GM12878 (cell line): Measurements from ENCODE around the gene TPGS1. TPM values are rescaled to one million over a fixed set of nuclear protein-coding genes. Genes with fewer than 3 reads are reported as not detected.

Experiments
- ATAC-seq: fragments of 200-7000 bp; cut with Tn5 transposase; 3 replicates; pipeline ENCODE4 v1.9.1; 2020; ENCODE audit warnings: mild to moderate bottlenecking, moderate library complexity
- BruUV-seq: library from RNA; stranded (reverse); fragments of 400-500 nt; replicated peaks from 2 replicates; lab custom pipeline; 2021; lab: Mats Ljungman, UMichigan
- CTCF ChIA-PET: fragments of 300-600 bp; sonication (Branson Sonifier 250); formaldehyde crosslinking; extraction: SDS; loops from one replicate; lab custom pipeline; 2021; ENCODE audit warnings: inconsistent platforms; lab: Yijun Ruan, JAX
- POLR2A ChIA-PET: fragments of 350-600 bp; formaldehyde crosslinking; extraction: SDS; loops from one replicate; lab custom pipeline; 2021; ENCODE audit warnings: inconsistent platforms; lab: Charles Lee
- RAD21 ChIA-PET: fragments of 300-600 bp; sonication (Branson Sonifier 250); formaldehyde crosslinking; loops from one replicate; lab custom pipeline; 2023; ENCODE audit warnings: antibody characterized with exemption; ENCODE audit not compliant: unreplicated experiment; lab: Charles Lee
- SMC1A ChIA-PET: fragments of 300-600 bp; sonication (Branson Sonifier 250); formaldehyde crosslinking; loops from one replicate; lab custom pipeline; 2023; ENCODE audit not compliant: unreplicated experiment, uncharacterized antibody; lab: Charles Lee
- DNase-seq: peaks from one replicate; pipeline ENCODE4 v3.0.0-alpha.2; 2011; ENCODE audit warnings: low read depth, low spot score
- FAIRE-seq: peaks from 3 replicates; lab custom pipeline; 2011; peaks lifted over from hg19 to GRCh38; lab: Jason Lieb, UNC
- H2AFZ ChIP-seq: 2 replicates; pipeline ENCODE4 v1.6.0; 2011; ENCODE audit warnings: low read depth, low read length, control low read depth; ENCODE audit not compliant: control insufficient read depth
- H3K27ac ChIP-seq: 2 replicates; pipeline ENCODE4 v1.5.1; 2011; ENCODE audit warnings: control low read depth; ENCODE audit not compliant: control insufficient read depth, insufficient read depth
- H3K27me3 ChIP-seq, 2 experiments: replicated peaks in 1 of 2; 2 replicates each; pipeline versions ENCODE4 v1.6.0 to v1.6.1; 2011; ENCODE audit warnings: low read length in 1 of 2; ENCODE audit not compliant: control insufficient read depth in 2 of 2, insufficient read depth in 2 of 2
- H3K36me3 ChIP-seq, 2 experiments: 2 replicates each; pipeline ENCODE4 v1.5.1; 2011; ENCODE audit warnings: low read length in 1 of 2; ENCODE audit not compliant: control insufficient read depth in 2 of 2, insufficient read depth in 2 of 2
- H3K4me1 ChIP-seq: 2 replicates; pipeline ENCODE4 v1.6.1; 2011; ENCODE audit warnings: mild to moderate bottlenecking, low read length, moderate library complexity, mixed read lengths; ENCODE audit not compliant: control insufficient read depth, insufficient read depth
- H3K4me2 ChIP-seq: 2 replicates; pipeline ENCODE4 v1.6.0; 2011; ENCODE audit warnings: control low read depth; ENCODE audit not compliant: control insufficient read depth, insufficient read depth
- H3K4me3 ChIP-seq: fragments of 200-600 bp; sonication (generic); 2 replicates; pipeline ENCODE4 v1.5.1; 2016
- H3K79me2 ChIP-seq: 2 replicates; pipeline ENCODE4 v1.6.0; 2011; ENCODE audit warnings: low read length; ENCODE audit not compliant: control insufficient read depth, insufficient read depth
- H3K9ac ChIP-seq: 2 replicates; pipeline ENCODE4 v1.8.0; 2011; ENCODE audit warnings: low read length, control low read depth, mixed read lengths; ENCODE audit not compliant: control insufficient read depth, insufficient read depth
- H3K9me3 ChIP-seq: replicated peaks from 3 replicates; pipeline ENCODE4 v1.5.1; 2011; ENCODE audit warnings: mild to moderate bottlenecking, low read length; ENCODE audit not compliant: control insufficient read depth, insufficient read depth
- H4K20me1 ChIP-seq: 2 replicates; pipeline ENCODE4 v1.6.0; 2011; ENCODE audit not compliant: control insufficient read depth, insufficient read depth
- ATF3 ChIP-seq: IDR thresholded peaks from 2 replicates; pipeline ENCODE4 v1.6.1; 2011; ENCODE audit warnings: low read depth, mild to moderate bottlenecking, low read length, moderate library complexity, borderline replicate concordance; ENCODE audit errors: extremely low read depth
- BCL11A ChIP-seq: IDR thresholded peaks from 2 replicates; pipeline ENCODE4 v1.6.1; 2011; ENCODE audit warnings: low read depth, low read length
- BMI1 ChIP-seq: fragments of 450-650 bp; IDR thresholded peaks from 2 replicates; pipeline ENCODE4 v1.6.1; 2016; ENCODE audit warnings: mild to moderate bottlenecking, moderate library complexity, borderline replicate concordance
- ESRRA ChIP-seq: IDR thresholded peaks from 2 replicates; pipeline ENCODE4 v1.6.1; 2012; ENCODE audit warnings: mild to moderate bottlenecking, low read length, improper control_type of control experiment
- JUNB ChIP-seq: IDR thresholded peaks from 2 replicates; pipeline ENCODE4 v1.6.1; 2016; ENCODE audit warnings: antibody characterized with exemption, mild to moderate bottlenecking
- MAX ChIP-seq: IDR thresholded peaks from 2 replicates; pipeline ENCODE4 v1.6.1; 2012; ENCODE audit warnings: low read depth, low read length, improper control_type of control experiment
- NFXL1 ChIP-seq: fragments of 450-650 bp; IDR thresholded peaks from 2 replicates; pipeline ENCODE4 v1.6.1; 2017; ENCODE audit warnings: antibody characterized with exemption, mild to moderate bottlenecking, borderline replicate concordance
- POLR2A ChIP-seq: IDR thresholded peaks from 2 replicates; pipeline ENCODE4 v1.6.1; 2011; ENCODE audit warnings: low read depth, mild to moderate bottlenecking, low read length
- RBBP5 ChIP-seq: fragments of 200-600 bp; sonication (generic); conservative IDR thresholded peaks from 2 replicates; pipeline ENCODE4 v1.6.1; 2016
- SIX5 ChIP-seq: IDR thresholded peaks from 2 replicates; pipeline ENCODE4 v1.6.1; 2011; ENCODE audit warnings: mild to moderate bottlenecking, low read depth, low read length, moderate library complexity; ENCODE audit not compliant: severe bottlenecking
- SREBF2 ChIP-seq: IDR thresholded peaks from 2 replicates; pipeline ENCODE4 v1.6.1; 2012; ENCODE audit warnings: mild to moderate bottlenecking, low read length
- ZNF274 ChIP-seq: IDR thresholded peaks from one replicate; pipeline ENCODE4 v1.8.0; 2011; ENCODE audit not compliant: insufficient read length, insufficient read depth
- ZNF592 ChIP-seq: fragments of 450-650 bp; IDR thresholded peaks from 2 replicates; pipeline ENCODE4 v1.6.1; 2017; ENCODE audit warnings: mild to moderate bottlenecking, moderate library complexity
- ZSCAN29 ChIP-seq: fragments of 450-650 bp; IDR thresholded peaks from 2 replicates; pipeline ENCODE4 v1.6.1; 2017; ENCODE audit warnings: mild to moderate bottlenecking, moderate library complexity
- WGBS: methylation state at CpG from one replicate; pipeline ENCODE4 v1.1.6; 2016; ENCODE audit warnings: low lambda C conversion rate; ENCODE audit not compliant: insufficient replicate concordance, insufficient coverage; ENCODE audit errors: missing lambda C conversion rate; 5-methylcytosine and 5-hydroxymethylcytosine counted together
- in situ Hi-C: fragments of 300-500 bp; cut with MboI; formaldehyde crosslinking; loops from 9 replicates; pipeline ENCODE4 v1.14.3; 2018; ENCODE audit warnings: mixed read lengths
- intact Hi-C: fragments of 100-400 bp; cut with micrococcal nuclease; formaldehyde crosslinking; loops from one replicate; pipeline ENCODE4 v1.14.2; 2022; ENCODE audit not compliant: unreplicated experiment
- polyA plus RNA-seq, 11 experiments: library from polyadenylated mRNA; depleted of rRNA in 4 of 11; unstranded in 6 of 11; stranded (reverse) in 5 of 11; fragments of >200 nt; fragmentation: Nextera tagmentation in 4 of 11; fragmentation: Illumina TruSeq in 1 of 11; extraction: Ambion mirVana in 4 of 11; extraction: Trizol in 1 of 11; gene quantifications; 1 replicate in 1 of 11; 2 replicates in 10 of 11; pipeline versions ENCODE4 v1.2.1 to v1.2.3, GENCODE V29; 2011 to 2016; ENCODE audit warnings: inconsistent platforms in 2 of 11, missing spikeins in 2 of 11, low read depth in 1 of 11
- total RNA-seq, 4 experiments: library from RNA; depleted of rRNA in 3 of 4; stranded (reverse); fragments of >200 nt in 3 of 4; fragmentation: Illumina TruSeq in 1 of 4; extraction: Trizol in 1 of 4; gene quantifications; 2 replicates each; pipeline versions ENCODE4 v1.2.1 to v1.2.3, GENCODE V29; 2013 to 2021

The TPGS1 gene
- total and polyA plus RNA-seq, 10 of the 15 experiments (the other 5 are each of a cell fraction or from before 2014, with no cell fraction given): 0.24 to 24.7 (median 7.7) TPM; not detected in 2

- Histone ChIP-seq H3K36me3 (no peaks in the 10 kb centered on the region), H3K4me2 (no peak overlapping the region), H4K20me1 (no peaks in the 10 kb centered on the region; the same call in 1 of the 2 replicates), H3K27me3 (no peaks in the 10 kb centered on the region), H2AFZ (no peak overlapping the region), H3K4me1 (no peaks in the 10 kb centered on the region), H3K9me3 (no peaks in the 10 kb centered on the region), H3K79me2 (no peaks in the 10 kb centered on the region), H3K9ac (no peak overlapping the region), H3K27ac (no peak overlapping the region), H3K4me3 (no peak overlapping the region)
- ChIA-PET SMC1A (no interaction called here), RAD21 (no interaction called here), POLR2A (no interaction called here), CTCF (no interaction called here)
- 74% methylated on average over 42 of the region's 58 CpGs for WGBS
- no peak for DNase-seq
- in situ Hi-C loops (no loop called here), intact Hi-C loops (no loop called here)
- TF ChIP-seq BMI1 (no peak), ZNF274 (no peak), POLR2A (no peak; the same call in 1 of the 2 replicates), NFXL1 (no peak), ATF3 (no peak)
- peak; percentile 48 for ATAC-seq
- no TSS peak for BruUV-seq
- no peak for FAIRE-seq
These were observed 11.4 kb downstream of the TPGS1 start for GRCh38 chr19:518598-519231.

GRCh38 chr19:519449-519865 lies 12.2 kb downstream of the TPGS1 start:
- POLR2A ChIA-PET: no interaction called here
- in situ Hi-C loops: no loop called here
- Histone ChIP-seq H3K27ac (no peak overlapping the region), H3K9me3 (no peaks in the 10 kb centered on the region), H3K4me2 (no peak overlapping the region), H3K79me2 (no peaks in the 10 kb centered on the region), H3K9ac (no peak overlapping the region), H4K20me1 (no peaks in the 10 kb centered on the region; the same call in 1 of the 2 replicates), H3K27me3 (no peaks in the 10 kb centered on the region), H3K4me3 (no peak overlapping the region), H3K36me3 (no peaks in the 10 kb centered on the region), H3K4me1 (no peaks in the 10 kb centered on the region), H2AFZ (no peak overlapping the region)
- WGBS: 97% methylated on average over 34 of the region's 45 CpGs
- SMC1A ChIA-PET: no interaction called here
- intact Hi-C loops: no loop called here
- DNase-seq (no peak), FAIRE-seq (no peak), ATAC-seq (no peak)
- no peak for TF ChIP-seq BCL11A
- no peak for TF ChIP-seq ZSCAN29
- TF ChIP-seq ZNF592: no peak
- no peak for TF ChIP-seq JUNB
- no peak for TF ChIP-seq SIX5
- TF ChIP-seq MAX: no peak
- no peak for TF ChIP-seq SREBF2
- TF ChIP-seq ESRRA: no peak
- no peak for TF ChIP-seq RBBP5
- no TSS peak for BruUV-seq
- CTCF ChIA-PET: no interaction called here
- RAD21 ChIA-PET: no interaction called here
